Right lobe of liver (tissue), 6 donors: ENCODE results near the gene IL36A. TPM values are rescaled to one million over a fixed set of nuclear protein-coding genes. Genes with fewer than 3 reads are reported as not detected.

Experiments
- ATAC-seq, 4 donors: fragments of 200-7000 bp; cut with Tn5 transposase; one replicate each; pipeline ENCODE4 v1.9.1; 2020; ENCODE audit warnings: mild to moderate bottlenecking in 4 of 4, moderate library complexity in 4 of 4
- DNase-seq, 3 donors: peaks; one replicate each; pipeline ENCODE4 v3.0.0-alpha.2; 2020
- H3K27ac ChIP-seq, 3 donors: fragments of 200-600 bp; one replicate each; pipeline ENCODE4 v1.8.0; 2022
- H3K27me3 ChIP-seq, 2 donors: fragments of 200-600 bp; one replicate each; pipeline ENCODE4 v1.8.0; 2022
- H3K36me3 ChIP-seq, 4 donors: fragments of 200-600 bp; sonication (generic) in 1 of 4; one replicate each; pipeline versions ENCODE4 v1.5.1 to v1.8.0; 2017 to 2022; ENCODE audit warnings: control low read depth in 1 of 4
- H3K4me1 ChIP-seq, 4 donors: fragments of 200-600 bp; sonication (generic) in 1 of 4; one replicate each; pipeline versions ENCODE4 v1.5.1 to v1.8.0; 2017 to 2022; ENCODE audit warnings: control low read depth in 1 of 4
- H3K4me3 ChIP-seq, 3 donors: fragments of 200-600 bp; one replicate each; pipeline ENCODE4 v1.8.0; 2022
- H3K9me3 ChIP-seq, 4 donors: fragments of 200-600 bp; sonication (generic) in 1 of 4; one replicate each; pipeline versions ENCODE4 v1.5.1 to v1.8.0; 2017 to 2022; ENCODE audit warnings: control low read depth in 1 of 4
- POLR2A ChIP-seq: fragments of 450-650 bp; IDR thresholded peaks from one replicate; pipeline ENCODE4 v1.6.1; 2017; ENCODE audit warnings: antibody characterized with exemption, mild to moderate bottlenecking
- WGBS: methylation state at CpG from one replicate; pipeline ENCODE4 v1.1.6; 2018; ENCODE audit warnings: low coverage, low lambda C conversion rate; ENCODE audit not compliant: insufficient coverage; ENCODE audit errors: missing lambda C conversion rate; 5-methylcytosine and 5-hydroxymethylcytosine counted together
- intact Hi-C, 2 donors: fragments of 100-400 bp; cut with DNase I; formaldehyde crosslinking; loops; one replicate each; pipeline versions ENCODE4 v1.11.2 to v1.14.1; 2022
- total RNA-seq, 6 experiments: library from RNA; depleted of rRNA in 2 of 6; stranded (reverse); fragments of >200 nt in 2 of 6; fragmentation: NEBNext Ultra II Directional in 3 of 6; extraction: Animal tissue kit (Norgen Biotek cat#: 25700) in 3 of 6; gene quantifications; one replicate each; pipeline versions ENCODE4 v1.1.0 to v1.2.4, GENCODE V29; 2016 to 2023
- TF ChIP-seq, protein P1 (sequence below), 4 donors: fragments of 200-600 bp in 3 of 4; fragments of 450-650 bp in 1 of 4; IDR thresholded peaks; one replicate each; pipeline versions ENCODE4 v1.5.1 to v1.8.0; 2016 to 2022; ENCODE audit warnings: antibody characterized with exemption in 4 of 4, mild to moderate bottlenecking in 2 of 4
- donor health status: DM: no; HTN: yes; CAD: no.
- donor health status: DM: no; HTN: no; CAD: no.
- donor health status: DM: no; HTN: no; CAD: no.
- donor health status: DM: no; HTN: yes; CAD: no.
- donor health status: DM: no; HTN: yes; CAD: no.

IL36A gene
- total RNA-seq, 6 experiments from 2014 or later: not detected

DNA sequence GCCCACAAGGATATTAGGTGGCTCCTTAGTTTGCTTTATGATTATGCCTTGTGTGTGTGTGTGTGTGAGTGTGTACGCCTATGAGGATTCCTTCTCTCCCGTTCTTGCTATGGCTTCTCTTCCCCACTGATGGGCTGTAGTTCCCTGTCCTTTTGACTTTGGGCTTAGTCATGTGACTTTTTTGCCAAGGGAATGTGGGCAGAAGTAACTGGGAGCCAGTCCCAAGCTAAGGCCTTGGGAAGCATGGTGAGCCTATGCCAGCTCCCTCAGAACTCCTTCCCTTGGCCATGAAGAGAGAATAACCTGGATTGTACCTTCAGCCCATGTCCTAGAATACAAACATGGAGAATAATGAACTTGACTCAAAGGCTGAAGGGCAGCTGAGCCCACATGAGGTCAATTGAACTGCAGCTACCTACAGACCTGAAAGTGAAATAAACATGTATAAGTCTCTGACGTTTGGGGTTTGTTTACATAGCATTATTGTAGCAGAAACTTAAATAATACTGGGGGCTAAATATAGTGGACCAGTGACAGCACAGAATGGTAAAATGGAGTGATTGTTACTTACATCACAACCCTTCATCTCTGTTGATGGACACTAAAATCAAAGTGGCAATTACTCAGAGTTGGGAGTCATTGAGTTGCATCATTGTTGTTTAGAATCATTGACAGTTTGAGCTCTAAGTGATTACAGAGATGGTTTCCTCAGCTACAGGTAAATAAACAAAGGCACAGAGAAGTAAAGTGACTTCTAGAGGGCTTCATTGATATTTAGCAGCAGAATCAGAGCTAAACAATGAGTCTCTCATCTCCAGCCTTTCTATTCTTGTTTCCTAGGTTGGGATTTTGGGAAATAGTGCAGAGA lies 42.7 kb upstream of the IL36A start:
- 59% methylated on average over 3 of the region's 3 CpGs for WGBS
- Histone ChIP-seq H3K36me3 (no peaks in the 10 kb centered on the region), H3K4me1 (no peaks in the 10 kb centered on the region), H3K27me3 (no peaks in the 10 kb centered on the region), H3K9me3 (no peaks in the 10 kb centered on the region), H3K27ac (no peak overlapping the region), H3K4me3 (no peak overlapping the region)
- ATAC-seq (no peak), DNase-seq (no peak)
- TF ChIP-seq POLR2A: no peak
- TF ChIP-seq, protein P1, sequence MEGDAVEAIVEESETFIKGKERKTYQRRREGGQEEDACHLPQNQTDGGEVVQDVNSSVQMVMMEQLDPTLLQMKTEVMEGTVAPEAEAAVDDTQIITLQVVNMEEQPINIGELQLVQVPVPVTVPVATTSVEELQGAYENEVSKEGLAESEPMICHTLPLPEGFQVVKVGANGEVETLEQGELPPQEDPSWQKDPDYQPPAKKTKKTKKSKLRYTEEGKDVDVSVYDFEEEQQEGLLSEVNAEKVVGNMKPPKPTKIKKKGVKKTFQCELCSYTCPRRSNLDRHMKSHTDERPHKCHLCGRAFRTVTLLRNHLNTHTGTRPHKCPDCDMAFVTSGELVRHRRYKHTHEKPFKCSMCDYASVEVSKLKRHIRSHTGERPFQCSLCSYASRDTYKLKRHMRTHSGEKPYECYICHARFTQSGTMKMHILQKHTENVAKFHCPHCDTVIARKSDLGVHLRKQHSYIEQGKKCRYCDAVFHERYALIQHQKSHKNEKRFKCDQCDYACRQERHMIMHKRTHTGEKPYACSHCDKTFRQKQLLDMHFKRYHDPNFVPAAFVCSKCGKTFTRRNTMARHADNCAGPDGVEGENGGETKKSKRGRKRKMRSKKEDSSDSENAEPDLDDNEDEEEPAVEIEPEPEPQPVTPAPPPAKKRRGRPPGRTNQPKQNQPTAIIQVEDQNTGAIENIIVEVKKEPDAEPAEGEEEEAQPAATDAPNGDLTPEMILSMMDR (IDR thresholded peaks at IDR 0.05): no peak
- intact Hi-C loops: no loop called here

DNA sequence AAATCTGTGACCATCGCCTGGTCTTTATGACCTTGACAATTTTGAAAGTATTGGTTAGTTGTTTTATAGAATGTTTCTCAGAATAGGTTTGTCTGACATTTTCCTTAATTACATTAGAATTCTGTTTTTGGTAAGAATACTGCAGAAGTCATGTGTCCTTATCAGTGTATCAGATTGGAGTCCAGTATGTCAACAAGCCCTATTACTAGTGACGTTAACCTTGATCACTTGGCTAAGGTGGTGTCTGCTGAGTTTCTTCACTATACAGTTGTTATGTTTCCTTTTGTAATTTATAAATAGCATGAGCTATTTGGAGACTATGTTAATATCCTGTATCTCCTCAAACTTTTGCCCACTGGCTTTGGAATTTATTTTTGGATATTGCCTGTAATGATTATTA lies 38.2 kb upstream of the IL36A start:
- no peaks in the 10 kb centered on the region for H3K27me3 ChIP-seq
- TF ChIP-seq, protein P1 (IDR thresholded peaks at IDR 0.05): no peak
- TF ChIP-seq POLR2A: no peak
- intact Hi-C loops: no loop called here

DNA sequence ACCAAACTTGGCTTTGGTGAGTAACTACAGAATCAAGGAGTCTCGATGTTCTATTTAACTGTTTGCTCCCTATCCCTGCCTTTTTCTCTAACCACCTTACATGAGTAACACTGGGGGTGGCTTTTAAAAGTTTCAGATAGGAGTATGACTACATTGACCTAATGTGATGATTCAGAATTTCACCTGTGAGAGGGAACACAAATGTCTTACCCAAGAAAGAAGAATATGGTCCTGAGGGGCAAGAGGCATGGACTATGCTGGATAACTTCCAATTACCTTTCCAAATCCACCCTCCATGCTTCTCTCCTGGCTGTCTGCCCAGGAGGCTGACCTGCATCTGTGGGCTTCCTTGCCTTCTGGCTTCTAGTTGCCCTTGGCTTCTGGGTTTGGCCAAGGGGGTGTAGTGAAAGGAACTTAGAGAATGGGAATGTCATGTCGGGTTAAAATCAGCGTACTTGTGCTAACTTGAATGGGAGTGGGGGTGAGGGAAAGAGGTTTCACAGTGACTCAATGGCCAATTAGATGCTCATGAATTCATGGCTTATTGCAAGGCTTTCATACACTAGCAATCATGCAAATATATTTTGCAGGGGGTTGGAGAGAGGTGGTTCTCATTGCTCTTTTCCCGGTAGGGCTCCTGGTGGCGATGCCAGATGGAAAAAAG lies 32.7 kb upstream of the IL36A start:
- H3K27ac ChIP-seq: no peak overlapping the region
- H3K4me3 ChIP-seq: no peak overlapping the region
- H3K4me1 ChIP-seq: no peaks in the 10 kb centered on the region
- intact Hi-C loops: no loop called here
- 100% methylated on average over 2 of the region's 5 CpGs for WGBS
- H3K9me3 ChIP-seq: no peaks in the 10 kb centered on the region
- TF ChIP-seq, protein P1 (IDR thresholded peaks at IDR 0.05): no peak
- no peaks in the 10 kb centered on the region for H3K27me3 ChIP-seq
- DNase-seq: no peak
- no peak for ATAC-seq
- H3K36me3 ChIP-seq: no peaks in the 10 kb centered on the region

More for the DNA sequence above, 38.2 kb upstream of the IL36A start:
- H3K4me1 ChIP-seq: no peaks in the 10 kb centered on the region
- H3K27ac ChIP-seq: no peak overlapping the region
- 68% methylated on average over 2 of the region's 2 CpGs for WGBS
- no peak for DNase-seq
- no peak overlapping the region for H3K4me3 ChIP-seq
- ATAC-seq: peak in 3 of 4 donors; percentile 62 to 86 (median 79)
- no peaks in the 10 kb centered on the region for H3K36me3 ChIP-seq
- no peaks in the 10 kb centered on the region for H3K9me3 ChIP-seq

DNA sequence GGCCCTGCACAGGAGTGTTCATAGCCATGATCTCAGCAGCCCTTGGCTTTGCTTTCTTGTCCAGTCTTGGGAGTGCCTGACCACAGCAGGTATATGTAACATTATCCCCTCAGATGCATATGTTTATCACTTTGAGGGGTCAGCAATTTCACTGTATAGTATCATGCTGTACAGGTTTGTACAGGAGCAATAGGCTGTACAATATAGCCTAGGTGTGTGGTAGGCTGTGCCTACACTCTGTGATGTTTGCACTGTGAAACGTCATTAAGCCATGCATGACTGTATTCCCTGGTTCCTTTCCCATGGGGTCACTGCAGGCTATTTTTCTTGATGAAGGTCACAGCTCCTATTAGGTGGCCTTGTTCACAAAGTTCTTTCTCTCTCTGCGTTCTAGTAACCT lies 32.1 kb upstream of the IL36A start:
- TF ChIP-seq, protein P1 (IDR thresholded peaks at IDR 0.05): no peak
- no peak for TF ChIP-seq POLR2A
- H3K36me3 ChIP-seq: no peaks in the 10 kb centered on the region
- H3K27ac ChIP-seq: no peak overlapping the region
- H3K4me3 ChIP-seq: no peak overlapping the region
- ATAC-seq (no peak), DNase-seq (no peak)
- H3K9me3 ChIP-seq: no peaks in the 10 kb centered on the region
- 33% methylated on average over 2 of the region's 2 CpGs for WGBS
- H3K27me3 ChIP-seq: no peaks in the 10 kb centered on the region
- H3K4me1 ChIP-seq: no peaks in the 10 kb centered on the region
- intact Hi-C loops: no loop called here
